GM06990 (cell line): ENCODE measurements around the gene GLUD1.
"Not testable (repeated sequence)": the region's sequence is repeated elsewhere in the genome, so short reads cannot be mapped to it uniquely, and the experiment has no call there.

Experiments
- DNase-seq: peaks from one replicate; pipeline ENCODE4 v3.0.0-alpha.2; 2011; ENCODE audit not compliant: insufficient read length; ENCODE audit errors: extremely low read depth
- H3K27me3 ChIP-seq: replicated peaks from 2 replicates; pipeline ENCODE4 v1.6.0; 2011; ENCODE audit warnings: low read length; ENCODE audit not compliant: control insufficient read depth, insufficient read depth
- H3K36me3 ChIP-seq: 2 replicates; pipeline ENCODE4 v1.5.1; 2011; ENCODE audit warnings: low read length; ENCODE audit not compliant: control insufficient read depth, insufficient read depth
- H3K4me3 ChIP-seq: replicated peaks from 2 replicates; pipeline ENCODE4 v1.5.1; 2011; ENCODE audit warnings: low read depth, mild to moderate bottlenecking, control low read depth, low read length
- TF ChIP-seq, protein P1 (sequence below): IDR thresholded peaks from 2 replicates; pipeline ENCODE4 v1.5.1; 2011; ENCODE audit warnings: low read length, control low read depth, mild to moderate bottlenecking, inconsistent platforms; ENCODE audit not compliant: insufficient read depth, poor library complexity, severe bottlenecking

GLUD1 gene

DNA sequence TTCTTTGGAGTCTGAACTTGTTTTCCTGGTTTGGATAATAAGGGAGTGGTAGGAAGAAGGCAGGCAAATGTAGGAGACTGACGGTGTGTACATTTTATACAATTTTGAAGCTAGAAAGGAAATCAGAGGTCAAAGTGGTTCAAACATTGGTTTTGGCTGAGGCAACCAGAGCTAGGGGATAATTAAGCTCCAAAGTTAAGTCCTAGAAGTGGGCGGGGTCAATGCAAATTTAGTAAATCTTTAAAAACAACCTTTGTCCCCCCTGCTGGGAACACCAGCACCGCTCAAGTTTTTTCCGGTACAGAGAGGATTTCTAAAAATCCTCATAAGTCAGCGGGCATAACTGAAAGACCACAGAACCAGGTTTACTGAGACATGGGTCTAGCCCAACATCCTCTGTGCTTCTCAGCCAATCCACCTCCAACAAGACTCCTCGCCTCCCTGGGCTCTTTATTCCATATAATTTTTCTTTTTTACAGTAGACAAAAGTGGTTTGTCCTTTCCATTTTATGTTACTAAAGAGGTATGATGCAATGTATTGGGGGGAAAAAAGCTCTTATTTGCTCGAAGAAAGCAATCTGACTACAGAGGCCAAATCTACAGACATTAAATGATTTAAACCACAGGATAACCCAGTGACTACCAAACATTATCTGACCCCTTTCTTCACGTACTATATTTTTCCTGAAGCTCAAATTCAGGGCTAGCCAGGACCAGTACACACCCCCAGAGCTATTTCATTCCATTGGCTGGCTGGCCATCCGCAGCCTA lies 1.6 kb downstream of the GLUD1 start:
- no peak for DNase-seq
- TF ChIP-seq, protein P1, sequence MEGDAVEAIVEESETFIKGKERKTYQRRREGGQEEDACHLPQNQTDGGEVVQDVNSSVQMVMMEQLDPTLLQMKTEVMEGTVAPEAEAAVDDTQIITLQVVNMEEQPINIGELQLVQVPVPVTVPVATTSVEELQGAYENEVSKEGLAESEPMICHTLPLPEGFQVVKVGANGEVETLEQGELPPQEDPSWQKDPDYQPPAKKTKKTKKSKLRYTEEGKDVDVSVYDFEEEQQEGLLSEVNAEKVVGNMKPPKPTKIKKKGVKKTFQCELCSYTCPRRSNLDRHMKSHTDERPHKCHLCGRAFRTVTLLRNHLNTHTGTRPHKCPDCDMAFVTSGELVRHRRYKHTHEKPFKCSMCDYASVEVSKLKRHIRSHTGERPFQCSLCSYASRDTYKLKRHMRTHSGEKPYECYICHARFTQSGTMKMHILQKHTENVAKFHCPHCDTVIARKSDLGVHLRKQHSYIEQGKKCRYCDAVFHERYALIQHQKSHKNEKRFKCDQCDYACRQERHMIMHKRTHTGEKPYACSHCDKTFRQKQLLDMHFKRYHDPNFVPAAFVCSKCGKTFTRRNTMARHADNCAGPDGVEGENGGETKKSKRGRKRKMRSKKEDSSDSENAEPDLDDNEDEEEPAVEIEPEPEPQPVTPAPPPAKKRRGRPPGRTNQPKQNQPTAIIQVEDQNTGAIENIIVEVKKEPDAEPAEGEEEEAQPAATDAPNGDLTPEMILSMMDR = peak; percentile 1
- Histone ChIP-seq H3K27me3 (no peaks in the 10 kb centered on the region), H3K36me3 (no peaks in the 10 kb centered on the region), H3K4me3 (peak overlapping the region; percentile 88)

DNA sequence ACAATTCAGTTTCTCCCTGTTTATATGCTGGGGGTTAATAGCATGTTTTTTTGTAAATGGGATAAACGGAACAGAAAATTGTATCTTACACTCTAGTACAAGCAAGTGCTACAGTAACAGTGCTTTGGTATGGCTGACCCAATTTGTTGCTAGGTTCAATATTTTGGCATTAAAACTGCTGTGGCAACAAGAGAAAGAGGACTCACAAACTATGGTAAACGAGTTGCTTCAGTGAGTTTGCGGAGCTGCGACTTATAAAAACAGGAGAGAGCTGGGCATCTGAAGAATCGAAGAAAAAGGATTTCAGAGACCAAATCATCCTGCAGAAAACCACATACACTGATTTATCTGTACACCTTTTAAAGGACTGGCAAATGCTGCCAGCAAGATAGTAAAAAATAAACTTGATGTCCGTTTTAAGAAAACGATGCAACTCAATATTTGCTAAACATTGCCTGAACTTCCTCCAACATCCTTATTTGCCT lies 2.2 kb downstream of the GLUD1 start:
- DNase-seq = no peak
- H3K4me3 ChIP-seq = peak overlapping the region; percentile 88
- no peaks in the 10 kb centered on the region for H3K27me3 ChIP-seq
- TF ChIP-seq, protein P1 = no peak
- no peaks in the 10 kb centered on the region for H3K36me3 ChIP-seq

DNA sequence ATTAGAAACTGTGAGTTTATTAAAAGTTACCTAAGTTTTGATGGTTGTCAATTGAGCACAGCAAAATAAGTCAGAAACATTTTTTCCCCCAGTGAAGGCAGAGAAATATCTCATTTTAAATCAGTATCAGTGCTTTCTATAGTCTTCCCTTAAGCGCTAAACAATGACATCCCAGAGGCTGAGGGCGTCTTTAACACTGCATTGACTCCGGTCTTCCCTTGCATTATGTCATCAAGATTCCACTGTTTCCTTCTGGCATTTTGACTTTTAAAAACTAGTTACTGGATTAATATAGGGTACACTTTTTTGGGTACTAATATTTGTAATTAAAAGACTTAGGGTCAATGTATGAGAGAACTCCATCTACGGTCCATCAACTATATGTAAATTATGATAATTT lies 3.9 kb downstream of the GLUD1 start:
- Histone ChIP-seq H3K4me3 (no peak overlapping the region), H3K36me3 (no peaks in the 10 kb centered on the region)
- TF ChIP-seq, protein P1 = no peak

DNA sequence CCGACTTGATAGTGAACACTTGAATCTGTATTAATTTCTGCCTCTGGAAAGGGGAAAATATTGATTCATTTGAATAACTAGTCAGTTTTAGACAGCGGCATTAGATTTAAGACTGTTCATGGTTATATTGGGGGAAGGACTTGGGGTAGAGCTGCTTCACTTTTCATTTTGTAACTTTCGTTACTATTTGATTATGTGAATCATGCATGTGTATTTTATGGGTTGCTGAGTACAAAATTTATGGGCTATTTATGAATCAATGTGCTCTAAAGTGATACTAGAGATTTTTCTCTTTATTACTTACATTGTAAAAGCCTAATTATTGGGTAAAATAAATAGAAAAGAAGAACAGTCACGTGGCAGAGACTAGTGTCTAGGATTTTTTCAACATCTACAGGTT lies 4.9 kb downstream of the GLUD1 start:
- no peaks in the 10 kb centered on the region for H3K36me3 ChIP-seq
- TF ChIP-seq, protein P1 = no peak
- H3K27me3 ChIP-seq = no peaks in the 10 kb centered on the region
- no peak overlapping the region for H3K4me3 ChIP-seq
- no peak for DNase-seq

More for the DNA sequence above, 3.9 kb downstream of the GLUD1 start:
- H3K27me3 ChIP-seq = no peaks in the 10 kb centered on the region
- DNase-seq = no peak

DNA sequence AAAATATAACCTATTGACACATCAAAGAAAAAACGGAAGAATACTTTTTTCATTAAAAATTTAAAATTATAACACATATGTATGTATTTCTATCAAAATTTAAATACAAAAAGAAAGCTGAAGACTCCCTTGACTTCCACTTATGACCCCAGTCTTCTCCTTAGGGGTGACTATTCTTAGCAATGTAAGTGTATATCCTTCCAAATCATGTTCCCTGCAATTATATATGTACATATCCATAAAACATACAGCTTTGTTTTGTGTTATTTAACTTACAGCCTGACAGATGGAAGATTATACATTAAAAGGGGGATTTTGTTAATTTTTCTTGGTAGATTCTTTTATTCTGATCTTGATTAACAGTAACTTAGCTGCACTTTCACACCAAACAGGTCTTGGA lies 9.1 kb downstream of the GLUD1 start:
- no peaks in the 10 kb centered on the region for H3K36me3 ChIP-seq
- H3K4me3 ChIP-seq = no peak overlapping the region
- no peaks in the 10 kb centered on the region for H3K27me3 ChIP-seq
- TF ChIP-seq, protein P1 = no peak
- DNase-seq = no peak

DNA sequence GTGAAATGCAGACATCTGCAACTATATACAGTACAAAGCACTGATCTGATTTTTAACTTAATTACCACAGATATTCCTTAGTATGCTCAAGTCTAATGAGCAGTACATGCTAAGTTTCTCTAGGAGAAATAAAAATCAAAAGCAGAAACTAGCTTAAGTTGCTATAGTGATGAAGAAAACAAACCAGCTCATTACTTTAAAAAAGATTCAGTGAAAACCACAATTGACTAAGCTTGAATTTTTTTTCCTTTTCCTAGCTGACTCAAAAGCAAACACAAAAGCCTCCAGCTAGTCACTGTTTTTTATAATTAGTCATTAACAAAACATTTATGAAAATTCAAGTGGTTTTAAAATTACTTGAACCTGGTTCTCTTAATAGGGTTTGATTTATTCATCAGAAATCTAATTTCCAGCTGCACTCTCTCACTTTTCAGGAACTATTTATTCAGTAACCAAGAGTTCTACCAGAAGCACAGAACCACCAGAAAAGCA lies 10.3 kb downstream of the GLUD1 start:
- H3K27me3 ChIP-seq, H3K36me3 ChIP-seq, H3K4me3 ChIP-seq: not testable (repeated sequence)
- peak; percentile 52 for DNase-seq

DNA sequence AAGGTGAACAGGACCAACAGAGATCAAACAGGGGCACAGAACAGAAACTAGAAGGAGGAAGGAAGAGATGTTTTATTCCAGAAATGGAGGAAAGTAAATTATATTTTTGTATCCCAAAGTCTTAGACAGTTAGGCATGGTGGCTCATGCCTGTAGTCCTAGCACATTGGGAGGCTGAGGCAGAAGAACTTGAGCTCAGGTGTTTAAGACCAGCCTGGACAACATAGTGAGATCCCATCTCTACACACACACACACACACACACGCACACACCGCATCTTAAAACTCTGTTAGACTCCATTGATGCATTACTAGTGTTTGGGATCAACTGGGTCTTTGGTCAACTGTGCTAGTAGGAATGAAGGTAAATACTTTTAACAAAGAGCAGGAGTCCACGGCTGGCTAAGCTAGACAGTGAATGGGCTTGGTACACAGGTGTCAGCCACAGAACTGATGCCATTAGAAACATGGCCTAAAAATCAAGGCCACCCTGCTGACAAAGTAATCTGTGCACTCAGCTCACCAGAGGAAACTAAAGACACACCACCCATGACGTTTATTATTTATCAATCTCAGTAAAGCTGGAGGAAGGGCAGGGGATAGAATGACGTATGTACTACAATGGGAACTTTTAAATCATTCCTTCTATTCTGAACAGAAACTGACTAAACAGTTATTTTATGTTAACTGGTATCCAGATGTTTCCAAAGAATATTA lies 10.9 kb downstream of the GLUD1 start:
- not testable (repeated sequence) for H3K36me3 ChIP-seq, H3K4me3 ChIP-seq, H3K27me3 ChIP-seq, DNase-seq

DNA sequence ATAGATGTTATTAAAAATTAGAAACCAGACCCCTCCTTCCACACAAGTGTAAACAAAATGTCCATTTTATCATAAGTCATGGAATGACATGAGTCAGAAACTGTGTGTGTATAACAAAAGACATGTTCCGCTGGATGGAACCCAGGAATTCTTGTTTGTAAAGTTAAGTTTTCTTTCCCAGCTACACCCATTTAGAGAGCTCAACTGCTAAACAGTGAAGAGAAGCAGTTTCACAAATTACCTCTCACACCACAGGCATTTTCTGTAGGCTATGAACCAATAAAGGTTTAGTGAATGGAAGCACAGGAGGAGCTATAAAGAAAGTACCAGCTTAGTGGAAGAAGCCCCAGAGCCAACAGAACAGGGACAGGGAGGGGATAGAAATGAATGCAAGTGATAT lies 12.4 kb downstream of the GLUD1 start:
- not testable (repeated sequence) for DNase-seq, H3K27me3 ChIP-seq, H3K36me3 ChIP-seq, H3K4me3 ChIP-seq

DNA sequence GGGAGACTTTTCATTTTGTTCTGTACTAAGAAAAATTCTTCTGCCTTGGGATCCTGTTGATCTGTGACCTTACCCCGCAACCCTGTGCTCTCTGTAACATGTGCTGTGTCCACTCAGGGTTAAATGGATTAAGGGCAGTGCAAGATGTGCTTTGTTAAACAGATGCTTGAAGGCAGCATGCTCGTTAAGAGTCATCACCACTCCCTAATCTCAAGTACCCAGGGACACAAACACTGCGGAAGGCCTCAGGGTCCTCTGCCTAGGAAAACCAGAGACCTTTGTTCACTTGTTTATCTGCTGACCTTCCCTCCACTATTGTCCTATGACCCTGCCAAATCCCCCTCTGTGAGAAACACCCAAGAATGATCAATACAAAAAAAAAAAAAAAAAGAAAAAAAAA lies 13.1 kb downstream of the GLUD1 start:
- not testable (repeated sequence) for H3K27me3 ChIP-seq, DNase-seq, H3K4me3 ChIP-seq, H3K36me3 ChIP-seq
